OCI-LY7 (cell line): ENCODE data around the gene TUBB1. TPM values are rescaled to one million over a fixed set of nuclear protein-coding genes. Genes with fewer than 3 reads are reported as not detected.

Experiments used
- BruUV-seq: library from RNA; stranded (reverse); fragments of 400-500 nt; replicated peaks from 2 replicates; lab custom pipeline; 2021; lab: Mats Ljungman, UMichigan
- CTCF ChIA-PET: fragments of 300-600 bp; sonication (Branson Sonifier 250); formaldehyde crosslinking; loops from one replicate; lab custom pipeline; 2022; ENCODE audit warnings: antibody characterized with exemption; ENCODE audit not compliant: unreplicated experiment; lab: Charles Lee
- POLR2A ChIA-PET: fragments of 300-600 bp; sonication (Branson Sonifier 250); formaldehyde crosslinking; loops from one replicate; lab custom pipeline; 2022; ENCODE audit warnings: antibody characterized with exemption; lab: Charles Lee
- DNase-seq: peaks from one replicate; pipeline ENCODE4 v3.0.0-alpha.2; 2015; ENCODE audit warnings: low spot score
- H2AFZ ChIP-seq: fragments of 200-600 bp; sonication (generic), shearing (Covaris generic); 2 replicates; pipeline ENCODE4 v1.6.1; 2014; ENCODE audit warnings: mild to moderate bottlenecking, antibody characterized with exemption, low read length, moderate library complexity
- H3K27ac ChIP-seq: fragments of 200-600 bp; sonication (generic); 2 replicates; pipeline ENCODE4 v1.5.1; 2014; ENCODE audit warnings: mixed run types, low read depth, mild to moderate bottlenecking, moderate library complexity, low read length, inconsistent platforms; ENCODE audit not compliant: poor library complexity, severe bottlenecking
- H3K36me3 ChIP-seq: fragments of 200-600 bp; sonication (generic); 2 replicates; pipeline ENCODE4 v1.6.1; 2014; ENCODE audit warnings: mild to moderate bottlenecking, antibody characterized with exemption, low read length, moderate library complexity, mixed read lengths; ENCODE audit not compliant: insufficient read depth
- H3K4me1 ChIP-seq: fragments of 200-600 bp; sonication (generic); 2 replicates; pipeline ENCODE4 v1.5.1; 2014; ENCODE audit warnings: mild to moderate bottlenecking, low read length; ENCODE audit not compliant: insufficient read depth, poor library complexity, severe bottlenecking
- H3K4me2 ChIP-seq: fragments of 200-600 bp; sonication (generic); 2 replicates; pipeline ENCODE4 v1.6.1; 2014; ENCODE audit warnings: mild to moderate bottlenecking, low read length
- H3K4me3 ChIP-seq: fragments of 200-600 bp; sonication (generic); 2 replicates; pipeline ENCODE4 v1.5.1; 2014; ENCODE audit warnings: mild to moderate bottlenecking, low read depth, low read length; ENCODE audit not compliant: poor library complexity, severe bottlenecking
- H3K79me2 ChIP-seq: fragments of 200-600 bp; sonication (generic); 2 replicates; pipeline ENCODE4 v1.6.1; 2016; ENCODE audit warnings: low read depth, mild to moderate bottlenecking, low read length, moderate library complexity, mixed read lengths; ENCODE audit not compliant: insufficient read depth
- H3K9me2 ChIP-seq: fragments of 200-600 bp; sonication (generic); 2 replicates; pipeline ENCODE4 v1.6.1; 2016; ENCODE audit warnings: mild to moderate bottlenecking, low read length, mixed read lengths; ENCODE audit not compliant: insufficient read depth
- H3K9me3 ChIP-seq: fragments of 200-600 bp; sonication (generic); 2 replicates; pipeline ENCODE4 v1.6.1; 2014; ENCODE audit warnings: mild to moderate bottlenecking, mixed run types, low read length, mixed read lengths
- H4K20me1 ChIP-seq: fragments of 200-600 bp; sonication (generic); 2 replicates; pipeline ENCODE4 v1.6.1; 2014; ENCODE audit warnings: mild to moderate bottlenecking, antibody characterized with exemption, low read length, moderate library complexity, mixed read lengths; ENCODE audit not compliant: insufficient read depth
- EZH2phosphoT487 ChIP-seq: fragments of 200-600 bp; sonication (generic); IDR thresholded peaks from 2 replicates; pipeline ENCODE4 v1.6.1; 2018; ENCODE audit warnings: low read depth, borderline replicate concordance, mild to moderate bottlenecking, mixed run types, antibody characterized with exemption, low read length, moderate library complexity, mixed read lengths
- intact Hi-C: fragments of 100-400 bp; cut with micrococcal nuclease; formaldehyde crosslinking; loops from one replicate; pipeline ENCODE4 v1.10.0; 2022; ENCODE audit not compliant: unreplicated experiment
- total RNA-seq, 2 experiments: library from RNA; depleted of rRNA in 1 of 2; stranded (reverse); fragments of >200 nt in 1 of 2; shearing (Covaris generic) in 1 of 2; gene quantifications; 2 replicates each; pipeline ENCODE4 v1.2.3, GENCODE V29; 2014 to 2022
- TF ChIP-seq, protein P1 (sequence below): fragments of 200-600 bp; sonication (generic); conservative IDR thresholded peaks from 2 replicates; pipeline ENCODE4 v1.5.1; 2014; ENCODE audit warnings: mild to moderate bottlenecking, antibody characterized with exemption, low read length, moderate library complexity, mixed read lengths

TUBB1 gene
- total RNA-seq, 2 experiments from 2014 or later: 0.11 TPM; not detected in 1

DNA sequence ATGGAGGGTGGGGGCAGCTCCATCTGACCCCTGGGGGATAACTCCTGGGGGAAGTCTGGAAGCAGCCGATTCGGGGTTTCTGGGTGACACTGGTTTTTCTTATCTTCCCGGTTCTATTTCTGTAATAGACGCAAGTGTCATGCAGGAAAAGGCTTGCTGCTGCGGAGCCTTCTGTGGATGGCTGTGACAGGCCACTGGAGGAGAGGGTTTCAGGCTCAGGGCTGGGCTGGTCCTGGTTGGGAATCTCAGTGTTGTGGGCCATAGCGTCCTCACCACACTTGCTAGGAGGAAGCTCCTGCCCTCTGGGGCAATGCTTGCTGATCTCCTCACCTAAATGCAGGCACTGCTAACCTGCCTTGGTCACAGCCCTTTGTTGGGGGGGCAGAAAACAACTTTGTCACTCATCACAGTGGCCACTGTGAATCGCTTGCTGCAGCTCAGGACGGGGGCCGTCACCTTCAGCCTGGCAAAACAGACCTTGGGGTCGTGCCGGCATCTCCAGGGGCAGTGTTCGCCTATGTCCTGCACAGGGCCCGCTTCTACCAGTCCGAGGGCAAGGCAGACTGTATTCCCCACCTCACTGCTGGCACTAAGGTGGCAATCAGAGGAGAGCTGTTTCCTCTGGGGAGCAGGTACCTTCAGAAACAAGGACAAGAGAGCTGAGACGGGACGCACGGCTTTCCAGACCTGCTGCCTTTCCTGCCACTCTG is 4.4 kb upstream of the TUBB1 start:
- no TSS peak for BruUV-seq
- Histone ChIP-seq H3K4me3 (no peak overlapping the region), H3K9me3 (no peaks in the 10 kb centered on the region), H2AFZ (no peak overlapping the region), H3K36me3 (no peaks in the 10 kb centered on the region), H3K9me2 (no peaks in the 10 kb centered on the region), H3K27ac (no peak overlapping the region), H4K20me1 (no peaks in the 10 kb centered on the region), H3K4me2 (no peak overlapping the region), H3K4me1 (peaks cover 27% of the 10 kb centered on the region), H3K79me2 (no peaks in the 10 kb centered on the region)
- CTCF ChIA-PET: no interaction called here
- intact Hi-C loops: no loop called here
- POLR2A ChIA-PET: interaction anchor here (0.5 to 2.1 kb wide), 2 partner anchors 18 to 242 kb away, joined by 3 to 9 read pairs; partner anchors contain the start of gene ATP5F1E
- no peak for TF ChIP-seq EZH2phosphoT487
- TF ChIP-seq, protein P1, sequence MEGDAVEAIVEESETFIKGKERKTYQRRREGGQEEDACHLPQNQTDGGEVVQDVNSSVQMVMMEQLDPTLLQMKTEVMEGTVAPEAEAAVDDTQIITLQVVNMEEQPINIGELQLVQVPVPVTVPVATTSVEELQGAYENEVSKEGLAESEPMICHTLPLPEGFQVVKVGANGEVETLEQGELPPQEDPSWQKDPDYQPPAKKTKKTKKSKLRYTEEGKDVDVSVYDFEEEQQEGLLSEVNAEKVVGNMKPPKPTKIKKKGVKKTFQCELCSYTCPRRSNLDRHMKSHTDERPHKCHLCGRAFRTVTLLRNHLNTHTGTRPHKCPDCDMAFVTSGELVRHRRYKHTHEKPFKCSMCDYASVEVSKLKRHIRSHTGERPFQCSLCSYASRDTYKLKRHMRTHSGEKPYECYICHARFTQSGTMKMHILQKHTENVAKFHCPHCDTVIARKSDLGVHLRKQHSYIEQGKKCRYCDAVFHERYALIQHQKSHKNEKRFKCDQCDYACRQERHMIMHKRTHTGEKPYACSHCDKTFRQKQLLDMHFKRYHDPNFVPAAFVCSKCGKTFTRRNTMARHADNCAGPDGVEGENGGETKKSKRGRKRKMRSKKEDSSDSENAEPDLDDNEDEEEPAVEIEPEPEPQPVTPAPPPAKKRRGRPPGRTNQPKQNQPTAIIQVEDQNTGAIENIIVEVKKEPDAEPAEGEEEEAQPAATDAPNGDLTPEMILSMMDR: no peak
- no peak for DNase-seq

DNA sequence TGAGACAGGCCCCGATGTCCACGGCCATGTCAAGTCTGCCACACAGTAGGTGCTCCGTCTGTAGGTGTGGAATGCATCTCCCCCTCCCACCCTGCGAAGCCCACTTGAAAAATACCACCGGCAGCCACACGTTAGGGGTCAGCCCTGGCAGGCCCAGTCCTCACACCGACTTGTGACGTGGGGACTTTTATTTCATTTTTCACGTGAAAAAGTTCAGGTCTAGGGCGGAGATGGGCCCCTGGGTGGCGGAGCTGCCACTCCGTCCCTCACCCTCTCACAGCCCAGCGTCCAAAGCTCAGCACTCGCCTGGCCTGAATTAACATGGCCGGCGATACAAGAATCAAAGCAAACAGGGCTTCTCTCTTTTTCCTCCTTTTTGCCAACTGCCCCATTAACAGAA is 3.8 kb upstream of the TUBB1 start:
- no peaks in the 10 kb centered on the region for H3K36me3 ChIP-seq
- peaks cover 21% of the 10 kb centered on the region for H3K4me1 ChIP-seq
- BruUV-seq: no TSS peak
- intact Hi-C loops: no loop called here
- no peaks in the 10 kb centered on the region for H3K9me3 ChIP-seq
- no peaks in the 10 kb centered on the region for H4K20me1 ChIP-seq
- H3K9me2 ChIP-seq: no peaks in the 10 kb centered on the region
- H3K79me2 ChIP-seq: no peaks in the 10 kb centered on the region
- POLR2A ChIA-PET: interaction anchor here (0.5 to 2.1 kb wide), 2 partner anchors 17 to 242 kb away, joined by 3 to 9 read pairs; partner anchors contain the start of gene ATP5F1E
- H3K4me3 ChIP-seq: no peak overlapping the region
- H3K27ac ChIP-seq: no peak overlapping the region
- no peak overlapping the region for H2AFZ ChIP-seq
- TF ChIP-seq, protein P1: no peak
- TF ChIP-seq EZH2phosphoT487: no peak
- CTCF ChIA-PET: interaction anchor here (0.6 kb wide), 1 partner anchor 141 kb away, joined by 3 read pairs; no protein-coding TSS in a partner anchor
- no peak for DNase-seq
- H3K4me2 ChIP-seq: no peak overlapping the region
